NCI-H2171 (cell line): ENCODE data around the gene CEP85.
"Not testable (repeated sequence)": the region's sequence is repeated elsewhere in the genome, so short reads cannot be mapped to it uniquely, and the experiment has no call there.

Source experiments
- DNase-seq: peaks from one replicate; lab custom pipeline; 2025; lab: John Stamatoyannopoulos, UW

The CEP85 gene

GRCh38 chr1:26225033-26225831 lies 8.8 kb upstream of the CEP85 start:
- DNase-seq: no peak

DNA sequence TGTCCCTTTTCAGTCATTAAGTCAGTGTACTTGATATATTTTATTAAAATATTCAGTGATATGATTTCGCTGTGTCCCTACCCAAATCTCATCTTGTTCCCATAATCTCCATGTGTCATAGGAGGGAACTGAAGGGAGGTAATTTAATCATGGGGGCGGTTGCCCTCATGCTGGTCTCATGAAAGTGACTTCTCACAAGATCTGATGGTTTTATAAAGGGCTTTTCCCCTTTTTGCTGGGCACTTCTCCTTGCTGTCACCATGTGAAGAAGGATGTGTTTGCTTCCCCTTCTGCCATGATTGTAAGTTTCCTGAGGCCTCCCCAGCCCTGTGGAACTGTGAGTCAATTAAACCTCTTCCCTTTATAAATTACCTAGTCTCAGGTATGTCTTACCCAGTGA lies 3.3 kb upstream of the CEP85 start:
- DNase-seq: not testable (repeated sequence)

GRCh38 chr1:26234644-26235370 lies 807 bp downstream of the CEP85 start:
- no peak for DNase-seq

DNA sequence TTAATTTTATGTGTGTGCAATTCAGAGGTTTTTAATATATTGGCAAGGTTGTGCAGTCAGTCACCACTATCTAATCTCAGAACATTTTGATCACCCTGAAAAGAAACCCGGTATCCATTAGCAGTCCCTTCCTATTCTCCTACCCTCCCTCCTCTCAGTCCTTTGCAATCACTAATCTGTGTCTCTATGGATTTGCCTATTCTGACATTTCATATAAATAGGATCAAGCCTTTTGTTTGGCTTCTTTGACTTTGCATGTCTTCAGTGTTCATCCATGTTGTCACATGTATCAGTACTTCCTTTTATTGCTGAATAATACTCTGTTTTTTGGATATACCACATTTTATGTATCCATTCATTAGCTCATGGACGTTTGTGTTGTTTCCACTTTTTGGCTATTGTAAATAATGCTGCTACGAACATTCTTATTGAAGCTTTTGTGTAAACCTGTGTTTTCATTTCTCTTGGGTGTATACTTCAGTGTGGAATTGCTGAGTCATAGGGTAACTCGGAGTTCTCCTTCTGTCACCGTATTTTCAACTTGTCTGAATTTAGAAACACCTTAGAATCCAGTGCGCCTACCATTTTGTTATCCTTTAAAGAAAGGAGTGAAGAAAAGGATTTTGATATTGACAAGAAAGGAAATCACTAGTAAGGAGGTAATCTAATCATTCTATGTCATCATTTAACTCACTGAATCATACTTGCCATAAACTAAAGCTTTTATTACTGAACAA lies 3.4 kb downstream of the CEP85 start:
- no peak for DNase-seq

GRCh38 chr1:26239936-26240335 lies 5.9 kb downstream of the CEP85 start:
- DNase-seq: no peak

- DNase-seq: no peak
These were observed 18.7 kb downstream of the CEP85 start for GRCh38 chr1:26252718-26253117.

DNA sequence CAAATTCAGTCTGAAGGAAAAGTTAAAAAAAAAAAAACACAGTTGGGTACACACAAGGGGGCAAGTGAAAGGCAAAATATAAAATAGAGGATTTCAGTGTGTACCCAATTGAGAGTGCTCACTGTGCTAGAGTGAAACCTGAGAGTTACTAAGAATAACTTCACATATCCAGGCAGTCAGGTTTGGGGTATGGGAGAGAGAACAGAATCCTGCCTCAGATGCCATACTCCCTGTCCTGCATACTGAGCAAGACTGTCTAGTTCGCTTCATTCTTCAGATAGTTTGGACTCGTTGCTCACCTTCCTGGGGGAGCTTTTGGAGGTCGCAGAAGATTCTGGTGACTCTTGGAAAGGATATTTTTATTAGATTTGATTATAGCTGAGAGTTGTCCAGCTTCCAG lies 20.4 kb downstream of the CEP85 start:
- DNase-seq: no peak

DNA sequence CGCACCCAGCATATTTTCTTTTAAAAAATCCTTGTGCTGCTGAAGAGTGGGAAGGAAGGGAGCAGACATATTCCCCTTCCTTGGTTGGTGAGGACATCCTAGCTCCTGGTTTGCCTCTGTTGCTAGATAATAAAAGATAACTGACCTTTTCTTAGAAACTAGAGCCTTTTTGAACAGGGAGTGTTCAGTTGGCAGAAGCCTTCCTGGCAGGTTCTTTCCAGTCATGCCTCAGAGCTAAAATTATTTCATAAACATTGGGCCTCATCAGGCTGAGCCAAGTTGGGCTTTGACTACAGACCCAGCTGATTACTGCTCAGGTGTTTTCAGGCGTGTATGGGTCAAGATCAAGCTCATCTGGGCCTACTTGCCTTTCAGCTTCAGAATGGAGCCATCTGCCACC lies 23.2 kb downstream of the CEP85 start:
- DNase-seq: no peak

GRCh38 chr1:26259005-26259404 lies 25.0 kb downstream of the CEP85 start:
- no peak for DNase-seq

- DNase-seq: no peak
These were observed 25.6 kb downstream of the CEP85 start for GRCh38 chr1:26259578-26259977.

DNA sequence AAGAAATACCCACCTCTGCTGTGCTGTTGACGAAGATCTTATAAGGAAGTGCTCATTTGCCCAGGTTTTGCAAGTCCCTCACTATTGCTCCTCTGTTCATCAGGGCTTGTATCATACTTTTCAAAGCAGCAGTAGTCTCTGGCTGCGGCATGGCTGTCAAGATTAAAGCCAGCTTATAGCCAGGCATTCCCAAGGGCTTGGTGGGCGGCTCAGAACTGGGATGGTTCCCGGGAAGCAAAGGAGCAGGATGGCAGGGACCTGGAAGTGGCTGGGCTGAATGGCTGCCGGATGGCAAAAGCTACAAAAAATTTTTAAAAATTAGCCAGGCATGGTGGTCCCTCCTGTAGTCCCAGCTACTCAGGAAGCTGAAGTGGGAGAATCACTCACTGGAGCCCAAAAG lies 29.2 kb downstream of the CEP85 start:
- DNase-seq: no peak

GRCh38 chr1:26265405-26265804 lies 31.4 kb downstream of the CEP85 start:
- no peak for DNase-seq

GRCh38 chr1:26268290-26269197 lies 34.5 kb downstream of the CEP85 start:
- no peak for DNase-seq

GRCh38 chr1:26269198-26269550 lies 35.2 kb downstream of the CEP85 start:
- DNase-seq: no peak

DNA sequence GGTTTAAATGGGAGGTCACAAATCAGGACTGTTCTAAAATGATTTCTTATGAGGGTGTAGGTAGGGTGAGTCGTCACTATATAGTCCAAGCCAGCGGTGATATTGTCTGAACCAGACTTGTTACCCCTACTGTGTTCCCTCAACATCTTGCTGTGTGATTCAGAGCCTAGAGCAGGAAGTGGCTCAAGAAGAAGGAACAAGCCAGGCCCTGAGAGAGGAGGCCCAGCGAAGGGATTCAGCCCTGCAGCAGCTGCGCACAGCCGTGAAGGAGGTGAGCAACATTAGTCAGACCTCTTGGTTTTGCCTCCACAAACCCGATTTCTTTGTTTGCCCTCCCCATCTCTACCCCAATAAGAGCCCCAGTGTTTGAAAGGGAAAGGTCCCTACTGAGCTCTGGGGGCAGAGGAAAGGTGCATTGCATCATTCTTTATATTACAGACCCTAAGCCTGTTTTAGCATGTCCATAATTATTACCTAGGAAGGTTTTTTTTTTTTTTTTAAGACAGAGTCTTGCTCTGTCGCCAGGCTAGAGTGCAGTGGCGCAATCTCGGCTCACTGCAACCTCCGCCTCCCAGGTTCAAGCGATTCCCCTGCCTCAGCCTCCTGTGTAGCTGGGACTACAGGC lies 40.9 kb downstream of the CEP85 start:
- DNase-seq: no peak

- no peak for DNase-seq
These were observed 41.8 kb downstream of the CEP85 start for GRCh38 chr1:26275580-26276431.

GRCh38 chr1:26276432-26276838 lies 42.4 kb downstream of the CEP85 start:
- DNase-seq: no peak

- no peak for DNase-seq
These were observed 43.3 kb downstream of the CEP85 start for GRCh38 chr1:26277261-26277661.

- DNase-seq: no peak
These were observed 43.7 kb downstream of the CEP85 start for GRCh38 chr1:26277719-26278118.

GRCh38 chr1:26278303-26278702 lies 44.3 kb downstream of the CEP85 start:
- no peak for DNase-seq
